GM21390 (cell line): ENCODE data around the gene PLD5.
"Not testable (repeated sequence)": the region's sequence is repeated elsewhere in the genome, so short reads cannot be mapped to it uniquely, and the experiment has no call there.

Experiments
- ATAC-seq: cut with Tn5 transposase; IDR thresholded peaks from one replicate; pipeline ENCODE4 v1.9.1; 2021; ENCODE audit not compliant: unreplicated experiment

PLD5 gene

DNA sequence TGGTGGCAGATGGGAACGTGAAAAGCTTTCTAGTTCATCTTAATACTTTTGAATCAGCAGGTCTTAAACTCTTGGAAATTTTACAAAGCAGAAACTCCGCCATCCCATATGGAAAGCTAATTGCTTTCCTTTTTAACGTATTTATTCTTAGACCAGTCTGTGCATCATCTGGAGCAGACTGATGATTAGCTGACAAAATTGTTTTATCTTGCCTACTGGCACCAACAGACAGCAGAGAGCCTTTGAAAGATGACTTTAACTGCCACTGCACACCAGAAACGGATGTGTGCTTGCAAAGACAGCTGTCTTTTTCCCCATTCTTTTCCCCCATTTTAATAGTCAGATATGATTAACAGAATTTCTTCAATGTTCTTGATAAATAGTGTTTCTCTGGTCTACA, 97.0 kb downstream of the PLD5 start:
- no peak for ATAC-seq

DNA sequence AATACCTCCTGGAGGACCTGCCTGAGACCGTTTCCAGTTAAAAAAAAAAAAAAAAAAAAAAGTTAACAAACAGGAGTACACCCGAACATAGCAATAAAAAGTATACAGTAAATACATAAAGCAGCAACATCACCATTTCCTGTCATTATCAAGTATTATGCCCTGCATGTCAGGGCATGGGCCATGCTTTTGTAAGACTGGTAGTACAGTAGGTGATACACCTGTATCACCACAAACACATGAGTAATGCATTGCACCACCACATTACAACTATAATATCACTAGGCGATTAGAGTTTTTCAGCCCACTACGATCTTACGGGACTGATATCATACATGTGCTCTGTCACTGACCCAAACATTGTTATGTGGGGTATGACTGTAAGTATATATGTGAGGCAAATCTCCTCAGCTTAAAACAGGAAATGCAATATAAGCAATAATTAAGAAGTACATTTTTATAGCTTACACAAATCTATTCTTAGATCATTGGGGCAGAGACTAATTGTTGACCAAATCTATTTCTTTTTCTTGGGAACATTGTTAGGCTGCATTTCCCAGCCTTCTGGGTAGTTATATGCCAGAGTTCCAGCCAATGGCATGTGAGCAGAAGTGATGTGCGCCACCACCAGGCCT, 98.1 kb downstream of the PLD5 start:
- ATAC-seq, result no peak

DNA sequence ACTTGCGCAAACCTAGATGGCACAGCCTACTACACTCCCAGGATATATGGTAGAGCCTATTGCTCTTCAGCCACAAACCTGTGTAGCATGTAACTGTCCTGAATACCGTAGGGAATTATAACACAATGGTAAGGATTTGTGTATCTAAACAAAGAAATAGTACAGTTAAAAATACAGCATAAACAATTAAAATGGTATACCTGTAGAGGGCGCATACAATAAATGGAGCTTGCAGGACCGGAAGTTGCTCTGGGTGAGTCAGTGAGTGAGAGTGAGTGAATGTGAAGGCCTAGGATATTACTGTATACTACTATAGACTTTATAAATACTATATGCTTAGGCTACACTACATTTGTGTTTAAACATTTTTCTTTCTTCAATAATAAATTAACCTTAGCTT, 99.3 kb downstream of the PLD5 start:
- ATAC-seq, result peak; percentile 60

DNA sequence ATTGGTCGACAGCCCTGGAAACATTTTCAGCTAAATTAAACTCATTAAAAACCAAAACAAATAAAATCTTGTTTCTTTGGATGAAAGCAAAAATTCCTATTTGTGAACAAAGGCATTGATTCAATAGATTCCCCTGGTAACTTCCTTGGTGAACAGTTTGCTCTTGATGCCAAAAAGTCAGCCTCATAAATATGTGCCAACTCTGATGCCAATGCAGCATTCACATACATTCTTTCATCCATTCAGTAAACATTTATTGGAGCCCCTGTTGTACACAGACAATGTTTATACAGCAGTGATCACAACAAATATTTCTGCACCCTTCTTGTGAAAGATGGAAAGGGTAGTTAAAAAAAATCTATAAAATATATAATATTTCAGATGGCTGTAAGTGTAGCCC, 107.8 kb downstream of the PLD5 start:
- no peak for ATAC-seq

DNA sequence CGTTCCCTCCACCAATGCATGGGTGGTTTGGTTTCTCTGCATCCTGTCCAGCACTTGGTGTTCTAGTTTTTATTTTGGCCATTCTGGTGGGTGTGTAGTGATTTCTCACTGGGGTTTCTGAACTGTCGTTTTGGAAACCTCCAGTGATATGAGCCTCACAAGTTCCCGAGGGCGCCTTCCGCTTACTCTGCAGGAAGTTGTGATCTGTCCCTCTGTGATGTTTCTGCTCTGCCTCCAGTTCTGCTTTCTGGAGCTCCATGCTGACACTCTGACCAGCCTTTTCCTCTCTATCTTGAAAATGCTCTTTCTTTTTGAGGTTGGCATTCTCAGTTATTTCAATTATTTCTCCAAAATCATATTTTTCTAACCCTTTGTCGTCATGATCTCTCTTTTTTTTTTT, 111.6 kb downstream of the PLD5 start:
- ATAC-seq, result no peak

GRCh38 chr1:242411901-242412300, 112.6 kb downstream of the PLD5 start:
- ATAC-seq, result no peak

DNA sequence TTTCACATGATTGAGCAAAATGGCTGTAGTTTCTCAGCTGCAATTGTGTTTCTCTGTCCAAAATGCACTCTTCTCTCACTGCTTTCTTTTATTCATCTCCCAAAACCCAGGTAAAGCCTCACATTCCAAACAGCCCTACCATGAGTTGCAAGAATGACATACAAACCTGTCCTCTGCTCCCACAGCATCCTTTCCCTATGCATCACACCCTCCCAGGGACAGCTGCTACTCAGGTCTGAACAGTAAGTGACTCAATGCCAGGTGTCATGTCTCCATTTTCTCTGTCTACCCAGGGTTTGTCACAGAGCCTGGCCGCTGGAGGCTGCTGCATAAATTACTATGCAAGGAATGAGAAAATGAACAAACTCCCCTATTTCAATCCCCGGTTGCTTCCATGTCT, 118.5 kb downstream of the PLD5 start:
- ATAC-seq, result no peak

DNA sequence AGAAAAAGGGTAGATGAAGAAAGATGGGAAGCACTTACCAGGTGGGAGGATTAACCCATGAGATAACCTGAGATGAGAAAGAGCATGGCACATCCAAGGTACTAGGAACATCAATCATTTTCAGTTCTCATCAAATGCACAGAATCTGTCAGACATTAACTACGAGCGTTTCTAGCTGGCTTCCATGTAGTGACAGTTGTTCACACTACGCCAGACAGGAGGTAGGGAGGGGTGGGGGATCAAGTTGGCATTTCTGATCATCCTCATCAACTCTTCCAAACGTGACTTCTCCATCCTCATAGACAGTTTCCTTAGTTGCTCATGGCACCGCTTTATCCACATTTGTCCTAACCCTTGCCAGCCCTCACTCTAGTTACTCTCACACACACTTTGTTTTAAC, 120.2 kb downstream of the PLD5 start:
- no peak for ATAC-seq

GRCh38 chr1:242402956-242403355, 121.5 kb downstream of the PLD5 start:
- no peak for ATAC-seq

- no peak for ATAC-seq
Measured at GRCh38 chr1:242401937-242402336, 122.6 kb downstream of the PLD5 start.

- no peak for ATAC-seq
Measured at GRCh38 chr1:242398351-242398750, 126.1 kb downstream of the PLD5 start.

DNA sequence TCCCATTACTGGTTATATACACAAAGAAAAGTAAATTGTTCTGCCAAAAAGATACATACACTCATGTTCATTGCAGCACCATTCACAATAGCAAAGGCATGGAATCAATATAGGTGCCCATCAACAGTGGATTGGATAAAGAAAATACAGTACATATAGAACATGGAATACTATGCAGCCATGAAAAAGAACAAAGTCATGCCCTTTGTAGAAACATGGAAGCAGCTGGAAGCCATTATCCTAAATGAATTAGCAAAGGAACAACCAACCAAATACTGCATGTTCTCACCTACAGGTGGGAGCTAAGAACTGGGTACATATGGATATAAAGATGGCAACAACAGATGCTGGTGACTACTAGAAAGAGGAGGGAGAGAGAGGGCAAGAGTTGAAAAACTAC, 132.6 kb downstream of the PLD5 start:
- no peak for ATAC-seq

GRCh38 chr1:242376121-242376520, 148.4 kb downstream of the PLD5 start:
- ATAC-seq, result not testable (repeated sequence)

GRCh38 chr1:242350446-242350845, 174.1 kb downstream of the PLD5 start:
- ATAC-seq, result not testable (repeated sequence)

GRCh38 chr1:242349636-242350035, 174.9 kb downstream of the PLD5 start:
- ATAC-seq, result no peak

GRCh38 chr1:242330865-242331264, 193.6 kb downstream of the PLD5 start:
- ATAC-seq, result not testable (repeated sequence)

DNA sequence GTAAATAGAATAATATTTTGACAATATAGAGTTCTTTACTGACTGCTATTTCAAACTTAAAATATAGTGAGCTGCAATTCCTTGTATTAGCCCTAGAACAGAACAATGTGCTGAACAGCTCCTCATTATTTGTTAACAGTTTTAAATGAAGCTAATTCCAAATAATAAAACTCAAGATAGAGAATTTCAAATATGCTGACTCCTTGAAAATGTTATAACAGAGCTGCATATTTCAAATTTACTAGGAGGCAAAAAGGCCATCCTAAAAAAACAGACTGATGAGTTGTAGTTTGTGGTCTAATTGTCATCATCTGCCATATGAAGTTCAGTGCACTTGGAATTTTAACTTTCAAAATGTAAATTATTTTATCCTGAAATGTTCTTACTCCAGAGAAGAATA, 197.1 kb downstream of the PLD5 start:
- ATAC-seq, result not testable (repeated sequence)

GRCh38 chr1:242321981-242322380, 202.5 kb downstream of the PLD5 start:
- not testable (repeated sequence) for ATAC-seq

DNA sequence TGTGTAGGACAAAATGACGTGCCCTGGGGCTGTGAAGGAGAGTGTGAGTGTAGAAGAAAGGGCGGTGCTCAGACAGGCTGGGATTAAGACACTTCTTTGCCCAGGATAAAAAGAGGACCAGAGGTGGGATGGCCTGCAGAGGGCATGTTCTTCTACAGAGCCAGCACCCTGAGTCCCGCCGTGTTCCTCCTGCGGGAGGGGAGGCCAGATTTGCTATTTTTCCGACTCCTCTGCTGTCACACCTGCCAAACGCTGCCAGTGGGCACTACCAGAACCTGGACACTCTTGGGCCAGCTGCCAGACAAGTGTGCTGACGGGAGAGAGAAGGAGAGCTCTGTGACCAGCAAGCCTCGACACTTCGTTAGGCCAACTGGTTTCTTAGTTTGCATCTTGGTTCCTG, 206.4 kb downstream of the PLD5 start:
- no peak for ATAC-seq

DNA sequence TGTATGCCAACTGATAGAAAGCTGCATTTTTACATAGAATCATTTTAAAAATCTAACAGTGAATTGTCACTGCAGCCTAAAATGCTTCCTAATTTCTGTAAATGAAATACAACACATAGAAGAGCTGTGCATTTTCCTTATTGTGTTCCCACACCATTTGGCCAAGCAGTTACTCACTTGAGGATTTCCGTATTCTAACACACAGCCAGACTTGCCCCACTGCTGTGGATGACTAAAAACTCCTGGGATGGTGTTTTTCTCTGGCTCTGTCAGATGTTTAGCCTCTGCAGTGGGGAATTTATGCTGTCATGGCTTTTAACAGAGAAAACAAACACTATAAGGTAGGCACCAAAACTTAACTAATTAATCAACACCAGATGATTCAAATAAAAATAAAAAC, 209.6 kb downstream of the PLD5 start:
- ATAC-seq, result not testable (repeated sequence)

GRCh38 chr1:242314085-242314649, 210.3 kb downstream of the PLD5 start:
- not testable (repeated sequence) for ATAC-seq

DNA sequence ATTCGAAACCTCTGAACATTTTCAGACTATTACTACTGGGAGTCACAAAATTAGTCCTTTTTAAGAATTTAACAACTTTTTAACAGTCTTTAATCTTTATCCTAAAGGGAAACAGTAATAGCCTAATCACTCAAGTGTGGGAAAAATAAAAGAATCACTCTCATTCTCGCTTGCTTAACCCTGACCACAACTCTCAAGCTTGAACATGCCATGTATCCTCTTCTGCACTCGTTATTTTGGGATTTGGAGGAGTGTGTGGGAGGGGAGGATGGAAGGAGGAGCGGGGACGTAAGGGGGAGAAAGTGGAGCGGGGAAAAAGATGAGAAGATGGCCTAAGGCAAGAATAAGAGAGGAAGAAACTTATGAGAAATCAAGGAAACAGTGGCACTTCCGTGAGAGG, 215.8 kb downstream of the PLD5 start:
- not testable (repeated sequence) for ATAC-seq

DNA sequence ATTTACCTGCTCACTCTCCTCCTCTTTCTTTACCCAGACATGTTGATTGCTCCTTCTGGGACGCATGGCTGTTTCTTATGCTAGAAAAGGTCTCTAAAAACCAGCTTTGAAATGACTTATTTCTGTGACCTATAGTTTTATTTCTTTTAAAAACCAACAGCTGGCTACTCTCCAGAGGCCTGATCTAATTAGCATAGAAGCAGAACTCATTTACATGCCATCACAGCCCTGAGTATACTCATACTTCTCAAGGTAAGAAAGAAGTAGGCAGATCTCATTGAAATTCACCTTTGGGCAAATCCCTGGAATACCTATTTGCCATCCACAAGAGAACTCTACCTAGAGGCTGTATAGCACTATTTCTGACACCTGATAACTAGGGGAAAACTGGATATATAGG, 230.7 kb downstream of the PLD5 start:
- not testable (repeated sequence) for ATAC-seq
